ENCODE results near the gene GPC3. TPM values are rescaled to one million over a fixed set of nuclear protein-coding genes. Genes with fewer than 3 reads are reported as not detected.

Gene GPC3
- total RNA-seq, 1 experiment from 2014 or later: 0.24 TPM

DNA sequence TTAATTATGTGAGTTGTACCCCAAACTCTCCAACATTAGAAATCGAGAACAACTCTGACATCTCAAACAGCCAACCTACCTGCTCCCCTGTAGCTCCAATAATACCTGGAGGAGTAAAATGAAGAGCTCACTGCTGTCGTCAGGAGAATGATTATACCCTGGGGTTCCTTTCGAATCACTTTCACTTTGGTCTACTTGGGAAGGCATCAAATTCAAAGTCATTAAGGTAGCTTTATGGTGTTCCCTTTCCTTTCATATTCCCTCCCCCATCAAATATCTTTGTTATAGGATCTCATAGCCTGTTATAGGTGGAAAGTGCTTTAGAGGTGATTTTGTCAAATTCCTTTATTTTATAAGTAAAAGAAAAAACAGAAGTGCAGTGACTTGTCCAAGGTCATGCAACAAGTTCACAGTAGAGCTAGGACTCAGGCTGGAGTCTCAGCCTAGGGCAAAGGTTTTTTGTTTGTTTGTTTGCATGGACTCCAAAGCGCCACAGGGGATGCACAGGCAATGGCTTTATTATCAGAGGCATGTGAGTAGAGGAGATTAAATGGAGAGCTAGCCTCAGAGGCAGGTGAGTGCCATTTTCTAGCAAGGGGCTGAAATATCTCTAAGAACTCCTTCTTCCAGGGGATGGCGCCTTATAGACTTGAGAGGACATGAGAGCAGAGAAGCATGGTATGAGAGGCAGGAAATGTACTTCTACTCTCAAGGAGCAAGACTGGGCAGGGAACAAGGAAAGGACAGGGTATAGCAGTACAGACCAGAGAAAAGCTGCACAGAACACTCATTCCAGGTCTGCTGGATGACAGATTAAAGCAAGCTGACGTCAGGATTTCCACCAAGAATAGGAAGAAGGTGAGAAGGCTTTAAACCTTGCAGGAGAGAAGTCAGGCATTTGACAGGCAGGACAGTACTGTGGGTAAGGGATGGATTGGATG, 308.0 kb downstream of the GPC3 start:
- Histone ChIP-seq H3K4me3 (ENCODE audit: low read depth, low read length, poor library complexity, severe bottlenecking) (no peak overlapping the region), H3K9me3 (ENCODE audit: low read depth, low read length, poor library complexity, severe bottlenecking) (no peaks in the 10 kb centered on the region), H3K4me1 (ENCODE audit: insufficient read depth, low read length, poor library complexity, severe bottlenecking) (no peaks in the 10 kb centered on the region), H3K36me3 (ENCODE audit: insufficient read depth, low read length, poor library complexity, severe bottlenecking) (no peaks in the 10 kb centered on the region), H3K27me3 (replicated peaks; ENCODE audit: insufficient read depth, low read depth, low read length, poor library complexity) (no peaks in the 10 kb centered on the region), H3K27ac (ENCODE audit: low read depth, low read length, poor library complexity, severe bottlenecking) (no peak overlapping the region)
- POLR2A ChIA-PET (ENCODE audit: low non-redundant PET): no interaction called here
- no peak for DNase-seq (ENCODE audit: low spot score)
- TF ChIP-seq, protein P1, sequence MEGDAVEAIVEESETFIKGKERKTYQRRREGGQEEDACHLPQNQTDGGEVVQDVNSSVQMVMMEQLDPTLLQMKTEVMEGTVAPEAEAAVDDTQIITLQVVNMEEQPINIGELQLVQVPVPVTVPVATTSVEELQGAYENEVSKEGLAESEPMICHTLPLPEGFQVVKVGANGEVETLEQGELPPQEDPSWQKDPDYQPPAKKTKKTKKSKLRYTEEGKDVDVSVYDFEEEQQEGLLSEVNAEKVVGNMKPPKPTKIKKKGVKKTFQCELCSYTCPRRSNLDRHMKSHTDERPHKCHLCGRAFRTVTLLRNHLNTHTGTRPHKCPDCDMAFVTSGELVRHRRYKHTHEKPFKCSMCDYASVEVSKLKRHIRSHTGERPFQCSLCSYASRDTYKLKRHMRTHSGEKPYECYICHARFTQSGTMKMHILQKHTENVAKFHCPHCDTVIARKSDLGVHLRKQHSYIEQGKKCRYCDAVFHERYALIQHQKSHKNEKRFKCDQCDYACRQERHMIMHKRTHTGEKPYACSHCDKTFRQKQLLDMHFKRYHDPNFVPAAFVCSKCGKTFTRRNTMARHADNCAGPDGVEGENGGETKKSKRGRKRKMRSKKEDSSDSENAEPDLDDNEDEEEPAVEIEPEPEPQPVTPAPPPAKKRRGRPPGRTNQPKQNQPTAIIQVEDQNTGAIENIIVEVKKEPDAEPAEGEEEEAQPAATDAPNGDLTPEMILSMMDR (conservative IDR thresholded peaks at IDR 0.05; ENCODE audit: low read depth, low read length): no peak
- TF ChIP-seq EZH2 (IDR thresholded peaks at IDR 0.05; ENCODE audit: borderline replicate concordance, low read depth, low read length, poor library complexity, severe bottlenecking): no peak
- intact Hi-C loops (cut with micrococcal nuclease; ENCODE audit: unreplicated experiment): loop anchor here (10.0 kb wide), 2 partner anchors 673 to 1043 kb away; no protein-coding TSS in a partner anchor
- CTCF ChIA-PET: no interaction called here
- BruUV-seq (replicated peaks): no TSS peak

DNA sequence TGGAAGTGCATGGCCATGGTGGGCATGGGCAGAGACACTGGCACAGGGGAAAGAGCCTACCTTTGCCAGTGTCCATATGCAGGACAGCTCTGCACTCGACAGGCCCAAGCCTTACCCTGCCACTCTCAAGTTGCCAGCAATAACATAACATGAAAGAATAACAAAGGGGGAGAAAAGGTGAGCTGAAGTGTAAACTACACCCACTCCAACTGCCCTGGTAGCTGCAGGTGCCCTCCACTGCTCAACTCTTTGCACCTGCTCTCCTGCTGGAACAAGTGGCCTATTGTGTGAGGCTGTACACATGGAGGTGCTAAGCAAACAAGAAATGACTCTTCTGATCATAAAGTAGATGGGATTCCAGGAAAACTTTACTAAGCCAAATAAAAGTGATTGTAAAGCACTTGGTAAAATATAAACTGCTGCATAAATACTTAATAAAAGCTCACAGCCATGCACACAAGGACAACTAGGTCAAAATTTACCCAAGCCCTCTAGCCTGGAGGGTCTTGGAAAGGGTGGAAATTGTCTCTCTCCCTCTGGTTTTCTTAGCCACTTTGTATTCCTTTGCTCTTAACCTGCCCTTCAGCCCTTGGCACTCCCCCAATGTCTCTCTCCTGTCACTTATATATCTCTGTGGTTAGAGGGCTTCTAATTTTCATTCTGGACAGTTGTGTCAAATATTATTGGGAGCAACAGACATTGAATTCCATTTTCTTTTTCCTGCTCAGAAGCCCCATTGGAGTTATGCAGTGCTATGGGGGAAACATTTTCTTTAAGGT, 308.9 kb downstream of the GPC3 start:
- no peak for DNase-seq (ENCODE audit: low spot score)
- BruUV-seq (replicated peaks): no TSS peak
- no peaks in the 10 kb centered on the region for H3K36me3 ChIP-seq (ENCODE audit: insufficient read depth, low read length, poor library complexity, severe bottlenecking)
- H3K27me3 ChIP-seq (replicated peaks; ENCODE audit: insufficient read depth, low read depth, low read length, poor library complexity): no peaks in the 10 kb centered on the region
- H3K27ac ChIP-seq (ENCODE audit: low read depth, low read length, poor library complexity, severe bottlenecking): no peak overlapping the region
- TF ChIP-seq EZH2 (IDR thresholded peaks at IDR 0.05; ENCODE audit: borderline replicate concordance, low read depth, low read length, poor library complexity, severe bottlenecking): no peak
- TF ChIP-seq, protein P1 (conservative IDR thresholded peaks at IDR 0.05; ENCODE audit: low read depth, low read length): no peak
- H3K4me1 ChIP-seq (ENCODE audit: insufficient read depth, low read length, poor library complexity, severe bottlenecking): no peaks in the 10 kb centered on the region
- intact Hi-C loops (cut with micrococcal nuclease; ENCODE audit: unreplicated experiment): loop anchor here (10.0 kb wide), 2 partner anchors 672 to 1042 kb away; no protein-coding TSS in a partner anchor
- H3K4me3 ChIP-seq (ENCODE audit: low read depth, low read length, poor library complexity, severe bottlenecking): no peak overlapping the region
- H3K9me3 ChIP-seq (ENCODE audit: low read depth, low read length, poor library complexity, severe bottlenecking): no peaks in the 10 kb centered on the region
- ChIA-PET POLR2A (ENCODE audit: low non-redundant PET) (no interaction called here), CTCF (no interaction called here)

DNA sequence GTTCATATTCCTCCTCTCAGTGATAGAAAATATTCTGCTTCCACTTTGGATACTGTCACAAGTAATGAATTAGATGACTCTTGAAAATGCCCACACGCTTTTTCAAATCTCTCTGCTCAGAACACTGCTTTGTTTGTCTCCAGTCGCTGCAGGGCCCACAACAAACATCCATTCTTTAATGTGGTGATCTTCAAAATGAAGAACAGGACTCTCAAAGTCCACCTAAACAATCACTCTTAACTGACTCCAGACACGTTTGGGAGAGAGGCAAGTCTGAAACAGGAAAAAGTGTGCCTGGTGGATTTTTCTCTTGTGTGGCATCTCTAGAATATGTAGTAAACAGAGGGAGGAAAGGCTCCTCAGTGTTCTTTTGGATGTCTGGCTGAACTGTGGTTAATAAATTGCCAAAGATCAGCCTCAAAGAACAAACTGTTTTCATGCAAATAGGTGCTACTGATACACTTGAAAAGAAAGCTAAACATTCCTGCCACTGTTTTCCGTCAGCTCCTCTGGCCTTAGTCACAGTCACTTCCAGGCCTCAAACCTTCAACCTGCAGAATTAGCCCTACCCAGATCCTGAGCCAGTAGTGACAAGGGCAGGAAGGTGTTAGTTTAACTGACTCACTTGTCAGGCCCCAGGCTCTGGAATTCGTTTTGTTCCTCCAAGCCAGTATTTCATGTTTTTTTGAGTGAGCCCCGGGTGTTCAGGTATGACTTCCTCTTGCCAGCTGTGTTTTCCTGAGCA, 310.5 kb downstream of the GPC3 start:
- H3K4me3 ChIP-seq (ENCODE audit: low read depth, low read length, poor library complexity, severe bottlenecking): no peak overlapping the region
- no peaks in the 10 kb centered on the region for H3K4me1 ChIP-seq (ENCODE audit: insufficient read depth, low read length, poor library complexity, severe bottlenecking)
- no peaks in the 10 kb centered on the region for H3K36me3 ChIP-seq (ENCODE audit: insufficient read depth, low read length, poor library complexity, severe bottlenecking)
- no peaks in the 10 kb centered on the region for H3K9me3 ChIP-seq (ENCODE audit: low read depth, low read length, poor library complexity, severe bottlenecking)
- intact Hi-C loops (cut with micrococcal nuclease; ENCODE audit: unreplicated experiment): loop anchor here (10.0 kb wide), 2 partner anchors 670 to 1040 kb away; no protein-coding TSS in a partner anchor
- ChIA-PET CTCF (no interaction called here), POLR2A (ENCODE audit: low non-redundant PET) (no interaction called here)
- TF ChIP-seq, protein P1 (conservative IDR thresholded peaks at IDR 0.05; ENCODE audit: low read depth, low read length): no peak
- no peak for TF ChIP-seq EZH2 (IDR thresholded peaks at IDR 0.05; ENCODE audit: borderline replicate concordance, low read depth, low read length, poor library complexity, severe bottlenecking)
- DNase-seq (ENCODE audit: low spot score): no peak
- no peaks in the 10 kb centered on the region for H3K27me3 ChIP-seq (replicated peaks; ENCODE audit: insufficient read depth, low read depth, low read length, poor library complexity)
- no peak overlapping the region for H3K27ac ChIP-seq (ENCODE audit: low read depth, low read length, poor library complexity, severe bottlenecking)
- no TSS peak for BruUV-seq (replicated peaks)
